Left lung (tissue), 10 donors: ENCODE results near the gene PTTG2. TPM values are rescaled to one million over a fixed set of nuclear protein-coding genes. Genes with fewer than 3 reads are reported as not detected.

ENCODE experiments used
- ATAC-seq: fragments of 200-7000 bp; cut with Tn5 transposase; one replicate; pipeline ENCODE4 v1.9.1; 2020; ENCODE audit warnings: moderate library complexity
- DNase-seq, 4 donors: peaks; one replicate each; pipeline ENCODE4 v3.0.0-alpha.2; 2013 to 2020
- H3K27ac ChIP-seq, 2 donors: fragments of 200-600 bp; sonication (generic) in 1 of 2; one replicate each; pipeline versions ENCODE4 v1.5.0 to v1.8.0; 2020 to 2021
- H3K27me3 ChIP-seq, 2 donors: fragments of 200-600 bp; sonication (generic) in 1 of 2; one replicate each; pipeline versions ENCODE4 v1.5.0 to v1.8.0; 2020 to 2021
- H3K36me3 ChIP-seq, 2 donors: fragments of 200-600 bp; sonication (generic) in 1 of 2; one replicate each; pipeline versions ENCODE4 v1.5.0 to v1.8.0; 2020 to 2021
- H3K4me1 ChIP-seq, 2 donors: fragments of 200-600 bp; one replicate each; pipeline ENCODE4 v1.8.0; 2021
- H3K4me3 ChIP-seq, 2 donors: fragments of 200-600 bp; sonication (generic) in 1 of 2; one replicate each; pipeline versions ENCODE4 v1.5.0 to v1.8.0; 2020 to 2021; ENCODE audit warnings: mild to moderate bottlenecking in 1 of 2
- H3K9me3 ChIP-seq, 2 donors: fragments of 200-600 bp; sonication (generic) in 1 of 2; one replicate each; pipeline versions ENCODE4 v1.5.0 to v1.8.0; 2020 to 2021
- CTCF ChIP-seq, 2 donors: fragments of 200-600 bp; sonication (generic) in 1 of 2; IDR thresholded peaks; one replicate each; pipeline versions ENCODE4 v1.5.0 to v1.8.0; 2021; ENCODE audit warnings: antibody characterized with exemption in 2 of 2
- intact Hi-C, 2 donors: fragments of 100-400 bp; cut with DNase I; formaldehyde crosslinking; loops; one replicate each; pipeline versions ENCODE4 v1.11.2 to v1.14.2; 2022
- polyA plus RNA-seq, 6 donors: library from polyadenylated mRNA; unstranded; fragments of 120-200 nt; gene quantifications; one replicate each; pipeline ENCODE4 v1.2.1, GENCODE V29; 2013; ENCODE audit not compliant: insufficient read length in 6 of 6
- total RNA-seq, 2 donors: library from RNA; stranded (reverse); fragmentation: NEBNext Ultra II Directional; extraction: Animal tissue kit (Norgen Biotek cat#: 25700); gene quantifications; one replicate each; pipeline ENCODE4 v1.2.1, GENCODE V29; 2021
- donor health status: DM: no; HTN: yes; CAD: no.
- donor health status: DM: no; HTN: no; CAD: no.

The PTTG2 gene
- total and polyA plus RNA-seq, 8 donors, result 0.58 TPM; not detected in 7

GRCh38 chr4:38004062-38004461 is 43.9 kb downstream of the PTTG2 start:
- no peak overlapping the region for H3K27ac ChIP-seq
- H3K4me3 ChIP-seq, result no peak overlapping the region
- ATAC-seq, result no peak
- no peaks in the 10 kb centered on the region for H3K36me3 ChIP-seq
- H3K4me1 ChIP-seq, result peaks cover 0 to 20% of the 10 kb centered on the region in 2 donors
- no peaks in the 10 kb centered on the region for H3K27me3 ChIP-seq
- intact Hi-C loops, result no loop called here
- DNase-seq, result no peak
- H3K9me3 ChIP-seq, result no peaks in the 10 kb centered on the region
- TF ChIP-seq CTCF (IDR thresholded peaks at IDR 0.05), result no peak

GRCh38 chr4:38004887-38005286 is 44.7 kb downstream of the PTTG2 start:
- H3K4me3 ChIP-seq, result no peak overlapping the region
- no peak overlapping the region for H3K27ac ChIP-seq
- H3K27me3 ChIP-seq, result no peaks in the 10 kb centered on the region
- H3K4me1 ChIP-seq, result peaks cover 0 to 20% of the 10 kb centered on the region in 2 donors
- intact Hi-C loops, result no loop called here
- ATAC-seq, result no peak
- no peaks in the 10 kb centered on the region for H3K9me3 ChIP-seq
- no peak for DNase-seq
- no peaks in the 10 kb centered on the region for H3K36me3 ChIP-seq
- TF ChIP-seq CTCF (IDR thresholded peaks at IDR 0.05), result no peak

GRCh38 chr4:38005637-38006036 is 45.4 kb downstream of the PTTG2 start:
- ATAC-seq (no peak), DNase-seq (no peak)
- no peak for TF ChIP-seq CTCF (IDR thresholded peaks at IDR 0.05)
- Histone ChIP-seq H3K36me3 (no peaks in the 10 kb centered on the region), H3K4me3 (no peak overlapping the region), H3K27ac (no peak overlapping the region), H3K9me3 (no peaks in the 10 kb centered on the region), H3K4me1 (peaks cover 0 to 20% of the 10 kb centered on the region in 2 donors), H3K27me3 (no peaks in the 10 kb centered on the region)
- intact Hi-C loops, result no loop called here

- Histone ChIP-seq H3K9me3 (no peaks in the 10 kb centered on the region), H3K4me1 (peaks cover 0 to 20% of the 10 kb centered on the region in 2 donors), H3K27ac (no peak overlapping the region), H3K4me3 (no peak overlapping the region), H3K27me3 (no peaks in the 10 kb centered on the region), H3K36me3 (no peaks in the 10 kb centered on the region)
- DNase-seq (no peak), ATAC-seq (no peak)
- intact Hi-C loops, result no loop called here
- no peak for TF ChIP-seq CTCF (IDR thresholded peaks at IDR 0.05)
Observed at GRCh38 chr4:38007645-38008044, 47.4 kb downstream of the PTTG2 start.

- Histone ChIP-seq H3K9me3 (no peaks in the 10 kb centered on the region), H3K4me3 (no peak overlapping the region), H3K4me1 (peaks cover 0 to 11% of the 10 kb centered on the region in 2 donors), H3K27me3 (no peaks in the 10 kb centered on the region), H3K27ac (no peak overlapping the region), H3K36me3 (no peaks in the 10 kb centered on the region)
- no peak for DNase-seq
- no peak for ATAC-seq
- no peak for TF ChIP-seq CTCF (IDR thresholded peaks at IDR 0.05)
- intact Hi-C loops, result no loop called here
Observed at GRCh38 chr4:38008571-38009021, 48.4 kb downstream of the PTTG2 start.
